Sciatic nerve (tissue), 2 donors: ENCODE data around the gene NOL6. TPM values are rescaled to one million over a fixed set of nuclear protein-coding genes. Genes with fewer than 3 reads are reported as not detected.

Experiments
- ATAC-seq: fragments of 200-7000 bp; cut with Tn5 transposase; one replicate; pipeline ENCODE4 v1.9.1; 2020; ENCODE audit warnings: mild to moderate bottlenecking, moderate library complexity
- DNase-seq: peaks from one replicate; pipeline ENCODE4 v3.0.0-alpha.2; 2020; ENCODE audit warnings: low spot score
- intact Hi-C: fragments of 100-400 bp; cut with DNase I; formaldehyde crosslinking; loops from one replicate; pipeline ENCODE4 v1.14.2; 2022
- total RNA-seq: library from RNA; stranded (reverse); fragmentation: NEBNext Ultra II Directional; extraction: Animal tissue kit (Norgen Biotek cat#: 25700); gene quantifications from one replicate; pipeline ENCODE4 v1.2.1, GENCODE V29; 2021
- donor health status: DM: no; HTN: no; CAD: no.
- donor health status: DM: no; HTN: no; CAD: no.

NOL6 gene
- total RNA-seq, 1 donor from 2014 or later = 26.0 TPM

DNA sequence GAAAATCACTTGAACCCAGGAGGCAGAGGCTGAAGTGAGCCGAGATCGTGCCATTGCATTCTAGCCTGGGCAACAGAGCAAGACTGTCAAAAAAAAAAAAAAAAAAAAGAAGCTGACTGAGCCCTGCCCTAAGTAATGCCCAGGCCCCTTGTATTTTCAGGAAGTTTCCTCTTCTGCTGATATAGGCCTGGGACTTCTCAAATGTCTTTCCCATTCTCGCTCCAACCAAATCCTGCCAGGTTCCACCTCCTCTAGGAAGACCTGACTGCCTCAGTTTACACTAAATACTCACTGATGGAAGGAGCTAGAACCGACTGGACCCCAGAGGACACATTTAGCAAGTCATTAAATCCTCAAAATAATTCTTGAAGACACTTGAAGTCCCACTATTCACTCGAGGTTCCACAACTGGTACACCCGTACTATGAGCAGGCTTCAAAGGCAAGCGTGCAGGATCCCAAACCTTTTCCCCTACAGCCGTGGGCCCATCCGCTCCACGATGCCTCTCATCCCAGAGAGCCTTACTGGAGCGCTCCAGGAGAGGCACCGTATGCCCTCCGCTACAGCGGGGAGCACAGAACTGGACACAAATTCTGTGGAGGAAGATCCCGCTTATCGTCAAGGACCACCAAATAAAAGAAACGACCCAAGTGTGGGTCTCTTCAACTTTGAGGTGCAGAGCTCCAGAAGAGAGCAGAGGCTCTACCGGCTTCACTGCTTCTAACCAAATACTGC, 676 bp downstream of the NOL6 start:
- intact Hi-C loops = no loop called here
- no peak for ATAC-seq
- DNase-seq = no peak

DNA sequence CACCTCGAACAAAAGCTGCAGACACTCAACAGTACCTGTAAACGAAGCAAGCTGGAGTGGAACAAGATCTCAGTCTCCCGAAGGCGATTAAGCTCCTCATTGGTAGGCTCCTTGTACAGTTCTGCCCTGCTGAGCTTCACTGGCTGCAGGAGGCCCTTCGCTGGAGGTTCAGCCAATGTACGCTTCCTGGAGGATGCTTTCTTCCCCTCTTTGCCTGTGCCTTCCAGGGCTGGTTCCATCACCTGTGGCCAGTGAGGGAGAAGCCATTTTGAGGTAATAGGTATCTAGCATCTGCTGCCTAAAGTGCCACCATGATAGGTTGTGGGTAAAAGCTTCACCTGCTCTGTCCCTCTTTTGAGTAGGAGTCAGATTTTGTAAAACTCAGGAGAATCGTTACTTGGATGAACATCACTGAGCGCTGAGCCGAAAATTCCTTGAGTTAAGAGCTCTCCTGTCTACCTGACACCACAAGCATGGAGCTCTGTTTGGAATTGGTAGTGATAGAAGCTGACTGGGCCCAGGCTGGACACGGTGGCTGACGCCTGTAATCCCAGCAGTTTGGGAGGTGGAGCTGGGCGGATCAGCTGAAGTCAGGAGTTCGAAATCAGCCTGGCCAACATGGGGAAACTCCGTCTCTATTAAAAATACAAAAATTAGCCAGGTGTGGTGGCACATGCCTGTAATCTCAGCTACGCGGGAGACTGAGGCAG, 1.4 kb downstream of the NOL6 start:
- no peak for DNase-seq
- intact Hi-C loops = no loop called here
- ATAC-seq = no peak

DNA sequence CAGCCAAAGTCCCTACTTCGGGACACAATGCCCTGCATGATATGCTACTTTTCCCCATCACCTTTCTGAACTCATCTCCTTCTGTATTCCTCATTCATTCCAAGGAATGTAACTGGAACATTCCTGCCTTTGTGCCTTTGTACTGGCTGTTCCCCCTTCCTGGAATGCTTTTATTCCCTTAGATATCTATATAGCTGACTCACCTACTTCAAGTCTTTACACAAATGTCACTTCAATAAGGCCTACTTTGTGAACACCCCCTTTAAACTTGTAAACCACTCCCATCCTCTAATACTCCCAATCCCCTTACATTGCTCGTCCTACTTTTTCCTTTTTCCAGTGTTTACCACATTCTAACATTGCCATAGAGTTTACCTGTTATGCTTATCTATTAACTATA, 2.4 kb downstream of the NOL6 start:
- ATAC-seq (no peak), DNase-seq (no peak)
- intact Hi-C loops = no loop called here

DNA sequence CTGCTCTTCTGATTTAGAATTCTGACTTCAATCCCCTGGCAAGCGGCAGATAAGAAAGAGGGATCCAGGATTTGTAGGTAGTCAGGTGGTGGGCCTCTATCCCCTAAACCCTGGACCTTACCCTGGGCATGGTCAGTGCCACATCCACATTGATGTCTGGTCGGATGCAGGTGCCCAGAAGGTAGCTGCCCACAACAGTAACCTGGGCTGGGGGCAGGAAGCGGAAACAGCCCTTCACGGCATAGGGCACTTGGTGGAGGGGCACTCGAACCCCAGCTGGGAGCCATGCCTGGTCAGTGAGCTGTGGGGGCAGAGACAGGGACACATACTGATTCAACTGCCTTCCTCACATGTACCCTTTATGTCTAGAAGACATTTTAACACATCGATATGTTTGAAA, 3.8 kb downstream of the NOL6 start:
- DNase-seq (peak; percentile 45), ATAC-seq (no peak)
- intact Hi-C loops = no loop called here

GRCh38 chr9:33468797-33469621, 4.7 kb downstream of the NOL6 start:
- DNase-seq (peak; percentile 42), ATAC-seq (no peak)
- intact Hi-C loops = no loop called here

- ATAC-seq (no peak), DNase-seq (no peak)
- intact Hi-C loops = no loop called here
Measured at GRCh38 chr9:33468215-33468730, 5.5 kb downstream of the NOL6 start.

- intact Hi-C loops = no loop called here
Measured at GRCh38 chr9:33467526-33467925, 6.2 kb downstream of the NOL6 start.

DNA sequence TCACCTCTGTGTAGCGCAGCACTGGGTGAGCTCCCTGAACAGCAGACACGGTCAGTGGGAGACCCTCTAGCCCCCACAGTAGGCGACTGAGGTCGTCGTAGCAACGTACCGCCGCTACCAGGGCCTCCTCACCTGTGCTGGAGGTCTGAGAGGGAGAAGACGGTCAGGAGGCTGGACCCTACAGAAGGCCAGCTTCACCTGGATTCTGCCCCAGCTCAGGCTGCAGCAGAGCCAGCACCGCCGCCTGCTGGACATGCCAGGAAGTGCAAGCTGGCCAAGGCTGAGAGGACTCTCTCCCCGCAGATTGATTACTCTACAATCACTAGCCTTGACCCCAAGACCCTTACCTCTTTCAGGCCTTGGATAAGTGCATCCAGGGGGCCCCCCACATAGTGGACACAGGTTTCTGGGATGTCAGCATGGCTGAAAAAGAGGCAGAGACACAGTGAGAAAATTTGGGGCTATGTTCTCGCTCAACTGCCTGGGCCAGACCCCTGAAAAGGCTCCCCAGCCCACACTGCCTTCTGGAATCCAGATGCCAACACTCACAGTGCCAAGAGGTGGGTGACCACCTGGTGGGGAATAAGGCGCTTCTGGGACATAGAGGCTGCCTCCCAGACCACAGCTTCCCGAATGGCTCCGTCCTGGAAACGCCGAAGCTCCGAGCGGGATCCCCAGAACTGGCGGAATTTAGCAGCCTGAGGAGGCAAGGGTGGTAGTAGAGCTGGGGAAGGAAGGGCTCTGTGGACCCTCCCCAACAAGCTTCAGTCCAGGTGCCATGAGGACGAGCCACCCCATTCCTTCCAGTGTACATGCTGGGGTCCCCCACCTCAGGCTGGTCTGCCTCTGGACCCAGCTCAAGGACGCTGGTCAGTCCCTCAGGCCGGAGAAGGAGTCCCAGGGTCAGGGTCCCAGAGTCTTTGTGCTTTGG, 6.9 kb downstream of the NOL6 start:
- intact Hi-C loops = no loop called here
- DNase-seq (peak; percentile 81), ATAC-seq (peak; percentile 55)

More at GRCh38 chr9:33467526-33467925, 6.2 kb downstream of the NOL6 start:
- ATAC-seq = no peak
- no peak for DNase-seq

GRCh38 chr9:33465596-33466564, 7.8 kb downstream of the NOL6 start:
- ATAC-seq = no peak
- no peak for DNase-seq
- intact Hi-C loops = no loop called here

DNA sequence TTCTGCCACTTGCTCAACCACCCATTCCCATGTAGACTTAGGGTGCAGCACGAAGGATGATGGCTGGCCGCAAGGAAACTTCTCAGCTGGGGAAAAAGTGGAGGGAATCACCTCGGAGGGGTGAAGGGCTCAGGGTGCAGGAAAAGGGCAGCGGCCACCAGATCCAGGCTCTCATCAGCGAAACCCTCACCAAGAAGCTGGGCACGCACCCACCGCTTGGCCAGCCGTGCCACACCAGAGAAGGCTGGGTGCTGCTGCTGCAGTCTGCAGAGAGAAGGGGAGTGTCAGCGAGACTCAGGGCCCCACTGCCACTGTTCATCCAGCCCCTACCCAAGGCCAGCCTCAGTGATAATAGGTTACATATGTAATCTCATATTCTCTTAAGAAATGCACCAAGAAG, 8.6 kb downstream of the NOL6 start:
- ATAC-seq = no peak
- intact Hi-C loops = no loop called here

DNA sequence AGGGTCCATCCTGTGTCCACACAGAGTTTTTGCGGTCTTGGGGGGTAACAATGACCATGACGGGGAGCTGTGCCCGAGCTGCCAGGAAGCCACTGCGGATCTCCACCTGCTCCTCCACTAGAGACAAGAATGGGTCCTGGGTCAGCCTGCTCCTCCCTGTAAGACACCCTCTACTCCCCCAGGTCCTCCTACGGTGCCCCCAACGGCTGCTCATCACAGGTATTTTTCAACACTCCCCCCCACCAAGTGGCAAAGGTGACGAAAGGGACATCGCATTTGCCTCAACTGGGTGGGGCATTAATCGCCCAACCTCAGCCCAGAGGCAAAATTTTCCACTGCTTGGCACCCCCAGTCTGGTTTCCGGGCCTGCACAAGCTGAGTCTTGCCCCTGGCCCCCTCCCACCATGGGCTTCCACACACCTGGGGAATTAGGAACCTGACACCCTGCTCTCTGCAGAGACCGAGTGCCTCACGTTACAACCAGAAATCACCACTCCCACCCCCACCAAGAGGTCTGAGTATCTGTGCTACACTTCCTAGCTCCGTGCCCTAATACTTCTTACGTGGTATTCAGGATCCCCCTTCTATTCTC, 9.6 kb downstream of the NOL6 start:
- ATAC-seq = no peak

More for the DNA sequence above, 8.6 kb downstream of the NOL6 start:
- DNase-seq = no peak

GRCh38 chr9:33463151-33463550, 10.6 kb downstream of the NOL6 start:
- intact Hi-C loops = no loop called here
- ATAC-seq (no peak), DNase-seq (no peak)

More for the DNA sequence above, 9.6 kb downstream of the NOL6 start:
- intact Hi-C loops = no loop called here
- no peak for DNase-seq

DNA sequence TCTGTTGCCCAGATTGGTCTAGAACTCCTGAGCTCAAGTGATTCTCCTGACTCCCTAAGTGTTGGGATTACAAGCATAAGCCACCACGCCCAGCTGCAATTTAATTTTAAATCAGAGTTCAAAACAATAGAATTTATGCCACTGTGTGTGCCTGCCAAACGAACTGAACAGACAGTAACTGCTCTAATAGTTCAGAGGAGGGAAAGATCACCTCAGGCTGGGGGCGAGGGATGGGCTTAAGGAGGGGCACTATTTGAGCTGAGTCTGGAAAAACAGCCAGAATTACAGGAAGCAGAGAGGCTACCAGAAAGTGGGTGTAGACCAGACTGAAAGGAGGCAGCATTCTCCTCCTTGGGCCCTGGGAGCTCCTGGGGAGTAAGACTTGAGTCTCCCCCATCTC, 12.2 kb downstream of the NOL6 start:
- DNase-seq (no peak), ATAC-seq (no peak)
- intact Hi-C loops = no loop called here

- ATAC-seq (no peak), DNase-seq (no peak)
- intact Hi-C loops = no loop called here
Measured at GRCh38 chr9:33460854-33461253, 12.9 kb downstream of the NOL6 start.

- no peak for DNase-seq
- ATAC-seq = no peak
- intact Hi-C loops = no loop called here
Measured at GRCh38 chr9:33459115-33459514, 14.6 kb downstream of the NOL6 start.

- ATAC-seq (no peak), DNase-seq (no peak)
- intact Hi-C loops = no loop called here
Measured at GRCh38 chr9:33458444-33458843, 15.3 kb downstream of the NOL6 start.

GRCh38 chr9:33455945-33456344, 17.8 kb downstream of the NOL6 start:
- DNase-seq = no peak
- no peak for ATAC-seq
- intact Hi-C loops = no loop called here
